Measurements from ENCODE around the gene NHEJ1.

The NHEJ1 gene

GRCh38 chr2:219174801-219175200 is 14.2 kb upstream of the NHEJ1 start:
- H3K4me1 ChIP-seq (ENCODE audit: insufficient read depth, low read length, severe bottlenecking): peaks cover 23% of the 10 kb centered on the region
- no peak overlapping the region for H3K4me2 ChIP-seq (ENCODE audit: low read length)
- peaks cover 27% of the 10 kb centered on the region; the same call in 1 of the 2 replicates for H3K36me3 ChIP-seq (ENCODE audit: insufficient read depth, low read length)
- no peak for TF ChIP-seq EZH2 (IDR thresholded peaks at IDR 0.05; ENCODE audit: borderline replicate concordance, low read length)
- TF ChIP-seq CTCF (IDR thresholded peaks at IDR 0.05; ENCODE audit: low read length): no peak
- H3K9me2 ChIP-seq (ENCODE audit: low read depth, low read length): no peaks in the 10 kb centered on the region
- no peaks in the 10 kb centered on the region for H3K9me3 ChIP-seq (ENCODE audit: low read length)
- no peaks in the 10 kb centered on the region for H3K27me3 ChIP-seq (ENCODE audit: insufficient read depth, low read length)
- H2AFZ ChIP-seq (ENCODE audit: low read length): no peak overlapping the region
- H3K27ac ChIP-seq (ENCODE audit: low read depth, low read length, poor library complexity, severe bottlenecking): no peak overlapping the region
- H3K9ac ChIP-seq (ENCODE audit: low read length): no peak overlapping the region
- peaks cover 8% of the 10 kb centered on the region; the same call in 1 of the 2 replicates for H3K79me2 ChIP-seq (ENCODE audit: insufficient read depth, low read length)
- no peaks in the 10 kb centered on the region; the same call in 1 of the 2 replicates for H3F3A ChIP-seq (ENCODE audit: insufficient read depth, low read length)
- no peak overlapping the region for H3K4me3 ChIP-seq (ENCODE audit: low read depth, low read length, poor library complexity, severe bottlenecking)
- H4K20me1 ChIP-seq (ENCODE audit: insufficient read depth, low read length): no peaks in the 10 kb centered on the region

GRCh38 chr2:219174146-219174545 is 13.5 kb upstream of the NHEJ1 start:
- no peak for TF ChIP-seq CTCF (IDR thresholded peaks at IDR 0.05; ENCODE audit: low read length)
- no peak for TF ChIP-seq EZH2 (IDR thresholded peaks at IDR 0.05; ENCODE audit: borderline replicate concordance, low read length)
- H4K20me1 ChIP-seq (ENCODE audit: insufficient read depth, low read length): no peaks in the 10 kb centered on the region
- H3F3A ChIP-seq (ENCODE audit: insufficient read depth, low read length): no peaks in the 10 kb centered on the region; the same call in 1 of the 2 replicates
- H3K79me2 ChIP-seq (ENCODE audit: insufficient read depth, low read length): peaks cover 6% of the 10 kb centered on the region; the same call in 1 of the 2 replicates
- H3K4me1 ChIP-seq (ENCODE audit: insufficient read depth, low read length, severe bottlenecking): peaks cover 16% of the 10 kb centered on the region
- no peak overlapping the region for H3K4me3 ChIP-seq (ENCODE audit: low read depth, low read length, poor library complexity, severe bottlenecking)
- H3K9ac ChIP-seq (ENCODE audit: low read length): no peak overlapping the region
- no peaks in the 10 kb centered on the region for H3K27me3 ChIP-seq (ENCODE audit: insufficient read depth, low read length)
- peaks cover 24% of the 10 kb centered on the region; the same call in 1 of the 2 replicates for H3K36me3 ChIP-seq (ENCODE audit: insufficient read depth, low read length)
- no peaks in the 10 kb centered on the region for H3K9me3 ChIP-seq (ENCODE audit: low read length)
- H3K4me2 ChIP-seq (ENCODE audit: low read length): no peak overlapping the region
- no peak overlapping the region for H2AFZ ChIP-seq (ENCODE audit: low read length)
- no peak overlapping the region for H3K27ac ChIP-seq (ENCODE audit: low read depth, low read length, poor library complexity, severe bottlenecking)
- H3K9me2 ChIP-seq (ENCODE audit: low read depth, low read length): no peaks in the 10 kb centered on the region

GRCh38 chr2:219173176-219173575 is 12.6 kb upstream of the NHEJ1 start:
- peaks cover 24% of the 10 kb centered on the region; the same call in 1 of the 2 replicates for H3K36me3 ChIP-seq (ENCODE audit: insufficient read depth, low read length)
- H3K27me3 ChIP-seq (ENCODE audit: insufficient read depth, low read length): no peaks in the 10 kb centered on the region
- no peaks in the 10 kb centered on the region; the same call in 1 of the 2 replicates for H3F3A ChIP-seq (ENCODE audit: insufficient read depth, low read length)
- H3K4me1 ChIP-seq (ENCODE audit: insufficient read depth, low read length, severe bottlenecking): peaks cover 10% of the 10 kb centered on the region
- H3K27ac ChIP-seq (ENCODE audit: low read depth, low read length, poor library complexity, severe bottlenecking): no peak overlapping the region
- no peaks in the 10 kb centered on the region for H3K9me2 ChIP-seq (ENCODE audit: low read depth, low read length)
- H3K4me3 ChIP-seq (ENCODE audit: low read depth, low read length, poor library complexity, severe bottlenecking): no peak overlapping the region
- no peaks in the 10 kb centered on the region for H4K20me1 ChIP-seq (ENCODE audit: insufficient read depth, low read length)
- H3K4me2 ChIP-seq (ENCODE audit: low read length): no peak overlapping the region
- no peaks in the 10 kb centered on the region for H3K9me3 ChIP-seq (ENCODE audit: low read length)
- TF ChIP-seq CTCF (IDR thresholded peaks at IDR 0.05; ENCODE audit: low read length) (no peak), EZH2 (IDR thresholded peaks at IDR 0.05; ENCODE audit: borderline replicate concordance, low read length) (no peak)
- H2AFZ ChIP-seq (ENCODE audit: low read length): no peak overlapping the region
- H3K9ac ChIP-seq (ENCODE audit: low read length): no peak overlapping the region
- no peaks in the 10 kb centered on the region for H3K79me2 ChIP-seq (ENCODE audit: insufficient read depth, low read length)

Data from OCI-LY1 (cell line).